ENCODE data around the gene TRIM9.

The TRIM9 gene

GRCh38 chr14:51094901-51095853, at the start of gene TRIM9:
TSS of gene TRIM9 (minus strand) at chr14:51095105. CDS start at chr14:51094939, 166 bp downstream.
- TF ChIP-seq ZFP3 (CRISPR knock-in tag; IDR thresholded peaks at IDR 0.05) (0 out of 2 replicates have a peak, but pooled peaks have one; percentile 22), ARNTL (CRISPR knock-in tag; IDR thresholded peaks at IDR 0.05; ENCODE audit: borderline replicate concordance, low read depth) (no peak), PATZ1 (CRISPR knock-in tag; IDR thresholded peaks at IDR 0.05; ENCODE audit: borderline replicate concordance) (peak; percentile 84)
- ATAC-seq: peak; percentile 94

- no peak for ATAC-seq
- TF ChIP-seq ZFP3 (CRISPR knock-in tag; IDR thresholded peaks at IDR 0.05): no peak
- TF ChIP-seq CREB5 (CRISPR knock-in tag; IDR thresholded peaks at IDR 0.05; ENCODE audit: low read depth): no peak
- no peak for TF ChIP-seq ZNF565 (CRISPR knock-in tag; conservative IDR thresholded peaks at IDR 0.05; ENCODE audit: low read depth)
- no peak for TF ChIP-seq POU6F1 (CRISPR knock-in tag; IDR thresholded peaks at IDR 0.05; ENCODE audit: borderline replicate concordance, low read depth)
- TF ChIP-seq ISL1 (CRISPR knock-in tag; IDR thresholded peaks at IDR 0.05): no peak
- TF ChIP-seq ZFP30 (CRISPR knock-in tag; IDR thresholded peaks at IDR 0.05): no peak
- TF ChIP-seq TOX (CRISPR knock-in tag; IDR thresholded peaks at IDR 0.05; ENCODE audit: borderline replicate concordance): no peak
- TF ChIP-seq TSHZ2 (CRISPR knock-in tag; IDR thresholded peaks at IDR 0.05): no peak
- TF ChIP-seq CSRNP3 (CRISPR knock-in tag; IDR thresholded peaks at IDR 0.05): no peak
- no peak for TF ChIP-seq ZNF8 (CRISPR knock-in tag; IDR thresholded peaks at IDR 0.05)
- no peak for TF ChIP-seq OSR1 (CRISPR knock-in tag; IDR thresholded peaks at IDR 0.05)
These were observed 46.0 kb upstream of the TRIM9 start for GRCh38 chr14:51140856-51141255.

- ATAC-seq: no peak
- TF ChIP-seq PATZ1 (CRISPR knock-in tag; IDR thresholded peaks at IDR 0.05; ENCODE audit: borderline replicate concordance) (no peak), ZNF565 (CRISPR knock-in tag; conservative IDR thresholded peaks at IDR 0.05; ENCODE audit: low read depth) (no peak), ZFP3 (CRISPR knock-in tag; IDR thresholded peaks at IDR 0.05) (no peak), TCF4 (CRISPR knock-in tag; IDR thresholded peaks at IDR 0.05; ENCODE audit: borderline replicate concordance) (no peak), PPARA (CRISPR knock-in tag; IDR thresholded peaks at IDR 0.05; ENCODE audit: borderline replicate concordance) (no peak)
These were observed 45.4 kb upstream of the TRIM9 start for GRCh38 chr14:51140338-51140737.
